NCI-H2029 treated with DMSO at 0.1 percent for 48 hours (cell line): ENCODE measurements around the gene MYO19.
"Not testable (repeated sequence)": the region's sequence is repeated elsewhere in the genome, so short reads cannot be mapped to it uniquely, and the experiment has no call there.

Experiments
- DNase-seq: peaks from one replicate; lab custom pipeline; 2025; lab: John Stamatoyannopoulos, UW

MYO19 gene

GRCh38 chr17:36464765-36465088 is 69.9 kb downstream of the MYO19 start:
- DNase-seq: no peak

DNA sequence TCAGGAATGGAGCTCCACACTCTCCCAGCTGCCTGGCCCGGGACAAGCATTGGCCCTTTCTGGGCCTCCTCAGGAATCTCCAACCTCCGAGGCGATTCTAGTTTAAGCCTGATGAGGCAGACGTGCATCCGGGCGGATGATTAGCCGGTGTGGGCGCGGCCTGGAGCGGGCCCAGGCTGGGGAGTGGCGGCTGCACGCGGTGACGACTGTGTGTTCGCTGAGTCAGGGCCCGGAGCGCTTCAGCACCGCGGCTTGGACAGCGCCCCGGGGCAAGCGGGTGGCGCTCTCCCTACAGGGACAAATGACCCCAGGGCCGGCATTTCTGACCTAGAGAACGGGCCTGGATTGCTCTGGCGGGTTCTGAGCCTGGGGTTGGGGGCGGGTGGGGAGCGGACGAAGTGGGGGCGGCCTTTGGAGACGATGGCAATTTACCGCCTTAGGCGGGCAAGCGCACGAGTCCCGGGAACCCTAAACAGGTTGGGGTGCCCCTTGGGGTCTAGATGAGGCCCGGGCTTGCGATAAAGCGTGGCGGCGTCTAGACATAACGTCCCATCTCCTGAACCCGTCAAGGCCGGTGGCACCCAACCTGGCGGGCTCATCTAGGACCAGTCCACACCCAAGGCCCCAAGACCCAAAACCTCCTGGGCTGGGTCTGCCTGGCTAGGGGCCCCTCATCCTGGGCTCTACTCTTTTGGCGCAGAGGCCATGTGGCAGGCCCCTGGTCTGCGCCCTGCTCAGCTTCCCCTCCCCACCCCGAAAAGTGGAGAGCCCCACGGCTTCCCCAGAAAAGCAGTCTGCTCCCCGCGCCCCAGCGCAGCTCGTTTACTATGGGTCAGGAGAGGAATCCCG is 70.5 kb downstream of the MYO19 start:
- no peak for DNase-seq

- DNase-seq: no peak
Observed at GRCh38 chr17:36461330-36462110, 73.1 kb downstream of the MYO19 start.

DNA sequence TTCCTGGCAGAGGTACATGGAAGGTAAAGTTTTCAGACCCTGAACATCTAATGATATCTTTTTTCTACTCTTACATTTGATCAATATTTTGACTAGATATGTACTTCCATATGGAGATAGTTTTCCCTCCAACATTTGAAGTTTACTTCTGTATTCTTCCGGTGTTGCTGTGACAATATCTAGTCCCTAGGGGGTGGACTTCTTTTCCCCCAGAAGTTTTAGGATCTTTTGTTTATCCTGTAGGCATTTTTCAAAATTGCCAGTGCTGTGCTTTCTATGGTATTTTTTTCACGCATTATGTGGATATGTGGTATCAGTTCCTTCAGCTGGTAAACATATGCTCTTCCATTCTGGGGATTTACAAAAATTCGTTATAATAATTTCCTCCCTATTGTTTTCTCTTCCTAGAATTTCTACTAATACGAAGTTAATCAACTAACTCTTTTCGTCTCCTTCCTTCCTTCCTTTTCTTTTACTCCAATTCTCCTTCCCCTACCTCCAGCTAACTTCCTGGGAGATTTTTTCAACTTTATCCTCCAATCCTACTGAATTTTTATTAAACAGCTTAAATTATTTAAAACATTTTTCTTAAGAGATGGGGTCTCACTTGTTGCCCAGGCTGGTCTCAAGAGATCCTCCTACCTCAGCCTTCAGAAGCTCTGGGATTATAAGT is 74.3 kb downstream of the MYO19 start:
- DNase-seq: no peak

GRCh38 chr17:36459601-36460000 is 75.1 kb downstream of the MYO19 start:
- no peak for DNase-seq

GRCh38 chr17:36459045-36459444 is 75.6 kb downstream of the MYO19 start:
- DNase-seq: no peak

DNA sequence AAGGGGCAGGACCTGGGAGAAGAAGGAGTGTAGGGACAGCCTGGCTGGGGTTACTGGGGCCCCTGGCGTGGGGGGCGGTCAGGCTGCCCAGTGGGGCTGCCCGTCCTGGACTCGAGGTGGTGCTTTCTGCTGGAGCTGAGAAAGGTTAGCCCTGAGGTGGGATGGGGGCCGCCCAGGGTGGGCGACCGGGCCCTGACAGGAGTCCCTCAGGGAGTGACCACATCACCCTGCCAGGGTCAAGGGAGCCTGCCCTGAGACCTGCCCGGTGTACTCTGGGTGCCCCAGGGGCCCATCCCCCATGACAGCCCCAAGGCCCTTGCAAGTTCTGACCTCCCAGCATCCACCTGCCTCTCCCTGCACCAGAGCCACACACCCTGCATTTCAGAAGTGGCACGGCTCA is 77.0 kb downstream of the MYO19 start:
- DNase-seq: not testable (repeated sequence)

DNA sequence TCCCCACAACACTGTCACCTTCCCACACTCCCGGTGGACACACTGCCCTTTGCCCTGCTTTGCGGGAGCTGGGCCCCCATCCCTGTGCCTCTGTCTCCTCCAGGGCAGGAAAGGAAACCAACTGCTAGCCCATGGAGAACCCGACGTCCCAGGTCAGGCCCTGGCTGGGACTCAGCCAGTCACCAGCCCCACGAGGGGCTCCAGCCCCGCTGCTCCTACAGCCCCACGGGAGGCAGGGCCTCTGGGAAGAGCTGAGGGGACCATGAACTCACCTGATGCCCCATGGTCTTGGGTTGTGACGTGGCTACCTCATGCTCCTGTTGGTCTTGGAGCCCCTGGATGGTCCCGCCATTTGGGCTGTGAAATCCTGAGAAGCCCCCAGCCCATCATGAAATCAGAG is 81.8 kb downstream of the MYO19 start:
- not testable (repeated sequence) for DNase-seq

DNA sequence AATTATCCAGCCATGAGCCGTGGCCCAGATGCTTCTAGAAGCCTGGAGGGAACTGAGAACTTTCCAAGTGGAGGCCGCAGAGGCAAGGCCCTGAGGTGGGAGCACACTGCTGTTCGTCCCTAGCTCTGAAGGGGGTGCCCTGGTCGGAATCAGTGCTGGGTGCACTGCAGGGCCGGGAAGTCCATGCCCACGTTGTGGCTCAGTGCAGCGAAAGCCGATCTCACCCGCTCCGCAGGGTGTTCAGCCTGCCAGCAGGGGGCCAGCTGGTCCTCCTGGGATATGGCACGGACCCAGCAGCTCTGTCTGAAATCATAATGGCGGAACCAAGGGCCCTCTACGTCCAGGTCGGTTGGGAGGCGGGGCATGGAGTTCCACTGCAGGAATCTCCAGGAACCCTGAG is 84.7 kb downstream of the MYO19 start:
- DNase-seq: not testable (repeated sequence)
